ENCODE measurements around the gene SPON1.
"Not testable (repeated sequence)": the region's sequence is repeated elsewhere in the genome, so short reads cannot be mapped to it uniquely, and the experiment has no call there.

The SPON1 gene

DNA sequence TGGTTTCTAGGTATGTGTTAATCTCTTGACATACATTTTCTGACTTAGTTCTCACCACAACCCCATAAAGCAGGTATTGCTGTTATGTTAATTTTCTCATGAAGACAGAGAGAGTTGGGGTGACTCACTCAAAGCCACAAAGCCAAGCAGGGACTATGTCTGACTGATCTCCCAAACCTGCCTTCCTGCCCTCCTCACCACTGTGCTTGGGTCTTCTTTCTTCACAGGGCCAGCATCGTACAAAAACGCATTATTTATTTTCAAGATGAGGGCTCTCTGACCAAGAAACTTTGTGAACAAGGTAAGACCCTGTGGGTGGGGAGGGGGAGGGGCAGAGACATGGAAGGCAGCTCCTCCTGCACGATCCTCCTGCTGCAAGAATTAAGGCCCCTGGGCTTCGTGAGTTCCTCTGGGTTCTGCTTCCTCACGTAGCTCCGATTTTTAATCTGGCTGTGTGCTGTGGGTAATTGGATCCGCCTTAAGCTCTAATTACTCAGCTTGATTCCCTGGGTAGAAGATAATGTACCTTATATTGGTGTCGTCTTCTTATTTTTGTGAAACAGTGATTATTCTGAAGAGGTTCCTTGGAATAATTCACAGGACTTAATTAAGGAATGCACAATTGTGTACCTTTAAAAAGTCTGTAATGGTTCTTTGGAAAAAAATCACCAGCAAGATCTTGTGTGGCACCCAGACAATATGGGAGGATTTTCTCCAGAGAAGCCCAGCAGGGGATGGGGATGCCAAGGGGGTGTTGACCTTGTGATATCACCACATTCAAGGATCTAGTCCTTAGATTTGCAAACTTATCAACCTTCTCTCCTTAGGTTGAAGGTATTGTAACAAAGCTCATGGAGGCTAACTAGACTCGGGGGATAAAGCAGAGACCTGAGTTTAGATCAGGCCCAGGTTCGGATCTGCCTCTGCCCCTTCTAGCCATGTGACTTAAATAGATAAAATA, 112.9 kb downstream of the SPON1 start:
- no peak for DNase-seq

DNA sequence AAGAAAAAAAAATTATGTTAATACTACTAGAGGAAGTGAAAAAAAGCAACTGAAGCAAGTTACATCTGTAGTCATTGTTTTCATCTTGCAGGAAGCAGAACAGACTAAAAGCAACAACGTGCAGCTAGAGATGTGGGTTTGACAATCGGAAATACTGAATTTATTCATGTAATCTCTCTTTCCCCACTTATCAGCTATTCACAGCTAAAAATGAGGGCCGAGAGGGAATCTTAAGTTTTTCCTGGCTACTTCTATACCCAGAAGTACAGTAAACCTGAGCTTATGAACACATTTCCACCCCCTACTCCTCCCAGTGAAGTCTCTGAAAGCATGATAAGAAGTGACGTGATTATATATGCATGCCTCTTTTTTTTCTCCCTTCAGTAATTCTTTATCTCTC, 116.5 kb downstream of the SPON1 start:
- no peak for DNase-seq

DNA sequence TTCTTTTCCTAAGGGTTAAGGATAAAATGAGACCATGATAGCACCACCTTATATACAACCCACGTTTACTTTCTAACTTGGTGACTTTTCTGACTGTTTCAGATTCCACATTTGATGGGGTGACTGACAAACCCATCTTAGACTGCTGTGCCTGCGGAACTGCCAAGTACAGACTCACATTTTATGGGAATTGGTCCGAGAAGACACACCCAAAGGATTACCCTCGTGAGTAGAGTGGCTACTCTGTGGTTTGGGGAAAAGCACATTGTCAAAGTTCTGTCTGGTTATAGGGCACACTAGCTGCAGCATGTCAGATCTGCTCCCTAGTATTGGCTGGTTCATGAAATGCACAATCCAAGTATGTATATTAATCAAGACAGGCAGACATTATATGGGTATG, 117.3 kb downstream of the SPON1 start:
- DNase-seq: no peak

DNA sequence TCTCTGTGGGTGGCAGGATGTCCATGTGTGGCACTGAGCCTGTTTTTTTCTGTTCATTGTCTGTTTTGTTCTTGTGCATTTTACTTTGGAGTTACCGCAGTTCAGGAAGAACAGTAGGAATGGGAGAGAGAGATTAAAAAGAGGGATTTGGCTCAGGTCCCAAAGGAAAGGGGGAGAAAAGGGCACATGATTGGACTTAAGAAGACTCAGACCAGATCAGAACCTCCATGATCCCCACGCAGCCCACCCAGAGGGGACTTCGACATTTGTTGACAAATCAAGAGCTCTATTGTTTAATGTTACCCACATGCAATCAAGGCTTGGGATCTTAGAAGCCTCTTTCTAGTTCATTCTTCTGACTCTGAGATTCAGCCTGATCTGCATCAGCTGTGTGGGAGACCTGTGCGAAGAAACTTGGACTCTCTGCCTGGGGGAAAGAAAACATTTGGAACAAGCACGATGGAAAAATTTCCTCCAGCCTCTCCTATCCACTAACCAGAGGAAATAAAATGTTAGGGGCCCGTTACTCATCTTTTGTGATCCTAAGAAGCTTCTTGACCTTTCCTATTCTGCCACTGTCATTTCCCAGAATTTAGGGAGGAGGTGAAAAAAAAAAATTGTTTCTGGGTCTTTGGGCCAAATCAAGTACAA, 119.2 kb downstream of the SPON1 start:
- no peak for DNase-seq

DNA sequence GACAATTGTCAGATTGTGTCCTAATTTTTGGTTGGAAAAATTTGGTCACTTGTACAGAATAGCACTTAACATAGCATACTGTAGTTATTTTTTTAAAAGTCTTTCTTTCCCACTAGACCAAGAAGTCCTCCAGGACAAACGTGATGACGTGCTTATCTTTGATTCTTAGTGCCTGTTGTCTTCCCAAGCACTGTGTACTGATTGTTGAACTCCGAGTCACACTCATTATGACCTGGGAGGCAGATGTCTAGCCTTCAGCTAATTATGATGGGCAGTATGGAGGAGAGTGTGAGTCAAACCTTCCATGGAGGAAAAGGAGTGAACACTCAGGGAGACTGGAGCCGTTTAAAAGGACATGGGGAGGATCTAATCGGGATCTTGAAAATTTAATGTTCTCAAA, 119.8 kb downstream of the SPON1 start:
- DNase-seq: no peak

DNA sequence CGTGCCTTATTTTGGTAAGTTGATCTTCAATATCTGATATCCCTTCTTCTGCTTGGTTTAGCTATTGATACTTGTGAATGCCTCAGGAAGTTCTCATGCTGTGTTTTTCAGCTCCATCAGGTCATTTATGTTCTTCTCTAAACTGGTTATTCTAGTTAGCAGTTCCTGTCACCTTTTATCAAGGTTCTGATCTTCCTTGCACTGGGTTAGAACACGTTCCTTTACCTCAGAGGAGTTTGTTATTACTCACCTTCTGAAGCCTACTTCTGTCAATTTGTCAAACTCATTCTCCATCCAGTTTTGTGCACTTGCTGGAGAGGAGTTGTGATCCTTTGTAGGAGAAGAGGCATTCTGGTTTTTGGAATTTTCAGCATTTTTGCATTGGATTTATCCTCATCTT, 126.3 kb downstream of the SPON1 start:
- DNase-seq: not testable (repeated sequence)

DNA sequence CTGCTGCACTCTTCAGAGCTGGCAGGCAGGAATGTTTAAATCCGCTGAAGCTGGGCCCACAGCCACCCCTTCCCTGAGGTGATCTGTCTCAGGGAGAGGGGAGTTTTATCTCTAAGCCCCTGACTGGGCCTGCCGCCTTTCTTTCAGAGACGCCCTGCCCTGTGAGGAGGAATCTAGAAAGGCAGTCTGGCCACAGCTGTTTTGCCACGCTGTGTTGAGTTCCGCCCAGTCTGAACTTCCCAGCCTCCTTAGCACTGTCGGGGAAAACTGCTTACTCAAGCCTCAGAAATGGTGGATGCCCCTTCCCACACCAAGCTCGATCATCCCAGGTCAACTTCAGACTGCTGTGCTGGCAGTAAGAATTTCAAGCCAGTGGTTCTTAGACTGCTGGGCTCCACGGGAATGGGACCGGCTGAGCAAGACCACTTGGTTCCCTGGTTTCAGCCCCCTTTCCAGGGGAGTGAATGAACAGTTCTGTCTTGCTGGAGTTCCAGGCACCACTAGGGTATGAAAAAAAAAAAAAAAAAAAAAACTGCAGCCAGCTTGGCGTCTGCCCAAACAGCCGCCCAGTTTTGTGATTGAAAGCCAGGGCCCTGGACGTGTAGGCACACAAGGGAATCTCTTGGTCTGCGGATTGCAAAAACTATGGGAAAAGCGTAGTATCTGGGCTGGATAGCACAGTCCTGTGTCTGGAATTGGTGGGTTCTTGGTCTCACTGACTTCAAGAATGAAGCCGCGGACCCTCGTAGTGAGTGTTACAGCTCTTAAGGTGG, 127.4 kb downstream of the SPON1 start:
- DNase-seq: peak in 2 of 56 donors; percentile 8 to 17

DNA sequence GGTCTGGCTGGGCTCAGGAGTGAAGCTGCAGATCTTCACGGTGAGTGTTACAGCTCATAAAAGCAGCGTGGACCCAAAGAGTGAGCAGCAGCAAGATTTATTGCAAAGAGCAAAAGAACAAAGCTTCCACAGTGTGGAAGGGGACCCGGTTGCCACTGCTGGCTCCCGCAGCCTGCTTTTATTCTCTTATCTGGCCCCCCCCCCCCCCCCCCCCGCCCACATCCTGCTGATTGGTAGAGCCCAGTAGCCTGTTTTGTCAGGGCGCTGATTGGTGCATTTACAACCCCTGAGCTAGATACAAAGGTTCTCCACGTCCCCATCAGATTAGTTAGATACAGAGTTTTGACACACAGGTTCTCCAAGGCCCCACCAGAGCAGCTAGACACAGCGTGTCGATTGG, 128.1 kb downstream of the SPON1 start:
- not testable (repeated sequence) for DNase-seq

DNA sequence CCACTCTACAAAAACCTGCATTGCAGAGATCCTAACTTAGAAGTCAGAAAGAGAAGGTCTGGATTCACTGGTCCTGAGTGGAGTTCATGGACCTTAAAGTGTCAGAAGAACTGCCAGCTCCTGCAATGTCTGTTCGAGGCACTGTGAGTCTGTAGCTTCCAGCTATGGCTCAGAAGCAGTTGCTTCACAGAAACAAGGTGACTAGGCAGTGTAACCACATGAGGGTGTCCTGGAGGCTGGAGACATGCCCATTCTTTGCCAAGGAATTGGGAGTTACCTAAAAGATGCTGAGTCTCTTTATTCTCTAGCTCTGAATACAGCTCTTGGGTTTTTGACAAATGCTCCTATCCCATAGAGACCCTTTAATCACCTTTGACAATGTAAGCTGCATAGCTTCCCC, 130.5 kb downstream of the SPON1 start:
- no peak for DNase-seq

DNA sequence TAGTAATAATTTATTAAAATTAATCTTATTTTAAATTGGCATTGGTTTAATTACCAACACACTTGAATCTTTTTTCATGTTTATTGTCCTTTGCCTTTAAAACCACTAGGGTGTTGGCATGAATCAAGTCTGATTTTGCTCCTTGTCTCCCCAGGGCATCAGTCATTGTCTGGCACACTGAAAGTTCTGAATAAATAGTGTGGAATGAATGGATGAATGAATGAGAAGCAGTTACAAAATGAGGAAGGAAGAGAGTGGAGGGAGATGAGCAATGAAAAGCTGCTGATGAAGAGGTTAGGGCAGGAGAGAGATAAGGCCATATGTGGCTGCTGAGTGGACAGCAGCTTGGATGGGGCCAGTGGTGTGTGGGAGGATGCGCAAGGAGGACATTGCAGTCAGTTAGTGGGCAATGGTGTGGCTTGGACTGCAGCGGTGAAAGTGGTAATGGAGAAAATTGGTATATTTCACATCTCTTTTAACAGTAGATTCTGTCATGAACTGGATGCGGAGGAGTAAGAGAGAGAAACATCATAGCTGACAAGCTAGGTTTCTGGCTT, 132.0 kb downstream of the SPON1 start:
- DNase-seq: no peak

DNA sequence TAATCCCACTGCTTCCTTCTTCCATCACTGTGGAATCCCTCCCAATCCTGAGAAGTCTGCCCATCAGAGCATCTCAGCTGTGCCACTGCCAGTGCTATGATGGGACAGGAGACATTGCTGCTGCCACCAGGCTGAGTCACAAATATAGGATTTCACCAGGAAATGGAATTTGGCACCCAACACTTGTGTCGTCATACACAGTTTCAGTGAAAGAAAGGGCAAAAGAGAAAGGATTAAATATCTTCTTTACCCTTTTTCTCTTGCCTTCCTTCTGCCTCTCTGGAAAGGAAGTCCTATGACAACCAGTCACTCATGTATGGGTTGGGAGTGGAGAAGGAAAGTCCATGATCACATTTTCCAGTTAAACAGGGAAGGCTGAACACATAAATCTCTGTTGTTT, 133.4 kb downstream of the SPON1 start:
- no peak for DNase-seq

DNA sequence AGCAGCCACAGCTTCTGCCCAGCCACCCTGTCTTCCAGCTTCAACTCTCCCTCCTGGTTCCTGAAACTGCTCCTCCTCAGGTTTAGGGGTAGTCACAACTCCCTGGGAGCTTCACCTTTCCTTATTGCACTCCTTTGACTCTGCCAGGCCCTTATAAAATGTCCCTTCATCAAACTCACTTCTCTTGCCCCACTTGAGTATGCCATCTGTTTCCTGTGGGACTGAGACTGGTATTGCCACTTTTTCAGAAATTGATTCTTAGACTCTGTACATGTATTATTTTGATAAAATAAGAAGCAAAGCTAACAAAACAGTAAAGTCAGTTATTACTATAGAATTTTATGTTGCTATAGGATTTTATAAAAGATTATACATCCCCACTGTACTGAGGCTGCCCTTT, 134.1 kb downstream of the SPON1 start:
- DNase-seq: no peak

DNA sequence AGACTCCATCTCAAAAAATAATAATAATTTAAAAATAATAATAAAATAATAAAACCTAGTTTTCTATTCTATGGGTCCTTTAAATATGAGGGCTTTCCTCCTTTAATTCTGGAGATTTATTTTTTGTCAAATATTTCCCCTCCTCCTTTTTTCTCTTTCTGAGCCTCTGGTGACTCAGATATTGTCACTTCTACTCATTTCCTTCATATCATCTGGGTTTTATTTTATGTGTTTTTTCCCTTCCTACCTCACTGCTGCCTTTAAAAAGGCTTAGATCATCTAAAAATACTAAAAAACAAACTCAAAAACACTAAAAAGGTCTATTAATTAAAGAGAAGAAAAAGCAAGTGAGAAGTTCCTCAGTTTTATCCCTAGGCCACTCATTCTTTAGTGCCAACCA, 138.9 kb downstream of the SPON1 start:
- no peak for DNase-seq

DNA sequence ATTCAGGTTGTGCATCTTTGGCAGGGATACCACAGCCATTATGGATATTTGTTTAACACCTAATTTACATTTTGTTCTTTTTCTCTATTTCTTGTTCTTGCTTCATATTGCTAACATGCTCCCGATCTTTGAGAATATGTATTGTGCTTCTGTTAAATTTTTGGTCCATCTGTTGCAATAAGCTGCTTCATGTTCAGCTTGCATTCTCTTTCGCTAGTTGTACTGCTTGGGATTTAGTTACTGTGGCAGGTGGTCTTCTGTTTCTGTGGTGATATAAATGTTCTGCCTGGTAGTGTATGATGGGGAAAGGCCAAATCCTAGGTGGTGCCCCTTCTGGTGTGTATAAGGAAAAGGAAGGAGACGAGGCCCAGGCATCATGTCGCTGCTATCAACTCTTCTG, 140.2 kb downstream of the SPON1 start:
- no peak for DNase-seq

DNA sequence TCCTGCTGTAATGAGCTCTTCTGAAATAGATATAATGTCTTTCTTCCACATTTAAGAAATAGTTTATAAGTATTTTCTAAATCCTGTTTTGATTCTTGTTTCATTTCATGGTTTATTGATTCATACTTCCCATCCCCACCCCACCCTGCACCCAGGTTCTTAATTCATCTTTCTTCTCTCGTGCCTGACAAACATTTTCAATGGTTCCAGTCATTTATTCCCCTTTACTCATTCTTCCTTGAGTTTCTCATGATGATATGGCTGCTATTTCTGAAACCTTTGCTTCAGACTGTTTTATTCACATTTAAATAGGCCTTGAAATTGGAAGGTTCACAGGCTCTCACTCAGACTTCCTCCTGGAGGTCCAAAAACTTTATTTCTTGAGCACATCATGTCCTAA, 142.9 kb downstream of the SPON1 start:
- DNase-seq: no peak

DNA sequence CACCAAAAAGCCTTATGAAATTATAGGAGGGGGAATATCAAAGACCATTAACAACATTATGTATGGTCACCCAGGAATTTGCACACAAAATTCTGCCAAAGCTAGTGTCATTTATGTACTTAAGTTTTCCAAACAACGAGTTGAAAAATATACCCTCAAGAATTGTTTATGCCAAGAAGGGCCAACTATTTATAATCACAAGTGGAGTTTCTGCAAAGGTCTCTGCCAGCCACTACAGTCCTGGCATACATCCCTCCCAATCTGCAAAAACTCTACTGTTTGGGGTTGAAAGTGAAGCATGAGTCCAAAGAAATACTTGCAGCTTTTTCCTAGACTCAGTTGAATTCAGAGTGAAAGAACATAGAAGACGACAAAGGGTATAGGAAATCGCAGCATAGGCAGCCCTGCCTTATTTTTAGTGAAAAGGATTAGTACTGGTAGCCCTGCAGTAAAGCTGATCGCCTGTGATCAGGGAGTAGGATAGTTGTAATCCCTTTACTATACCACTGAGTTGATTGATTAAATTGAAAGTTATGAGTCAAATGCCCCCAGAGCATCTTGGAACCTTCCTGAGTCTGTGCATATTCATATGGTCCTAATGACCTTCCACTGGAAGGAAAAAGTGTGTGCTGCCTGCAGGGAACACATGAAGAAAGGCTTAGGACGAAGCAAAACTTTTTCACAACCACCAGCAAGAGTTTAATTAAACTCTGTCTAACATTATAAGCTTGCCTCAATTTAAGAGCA, 144.0 kb downstream of the SPON1 start:
- DNase-seq: no peak

DNA sequence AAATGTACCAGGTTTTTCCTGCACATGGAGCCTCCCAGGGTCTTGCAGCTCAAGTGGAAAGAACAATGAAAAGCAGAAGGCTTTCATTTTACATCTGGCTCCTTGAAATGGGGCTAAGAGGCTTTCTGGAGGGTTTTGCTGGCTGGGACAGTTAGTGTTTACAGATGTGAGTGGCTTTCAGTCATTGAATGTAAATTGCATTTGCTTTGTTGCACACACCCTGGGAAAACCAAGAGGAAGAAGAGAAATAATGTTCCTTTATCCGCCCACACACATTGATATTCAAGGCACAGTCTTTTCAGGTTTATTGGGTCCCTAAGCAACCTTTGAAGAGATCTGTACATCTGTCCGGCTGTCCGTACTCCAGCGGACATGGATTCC, 144.5 kb downstream of the SPON1 start:
- no peak for DNase-seq

DNA sequence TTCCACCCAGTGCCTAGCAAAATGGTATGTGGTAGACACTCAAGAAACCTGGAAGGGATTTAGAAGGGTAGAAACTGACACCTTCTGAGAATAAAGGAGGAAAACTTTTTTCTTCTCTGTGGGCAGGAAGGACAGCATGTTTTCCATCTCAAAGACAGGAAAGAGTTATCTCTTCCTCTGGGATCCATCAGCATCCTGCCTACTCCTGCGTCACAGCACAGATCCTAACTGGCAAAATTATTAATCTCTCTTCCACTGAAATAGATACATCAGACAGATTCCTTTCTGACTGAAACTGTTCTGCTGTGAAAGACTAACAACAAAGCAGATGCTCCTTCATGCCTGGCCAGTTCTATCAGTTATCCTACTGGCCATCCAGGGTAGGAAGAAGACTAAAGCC, 147.2 kb downstream of the SPON1 start:
- DNase-seq: no peak

DNA sequence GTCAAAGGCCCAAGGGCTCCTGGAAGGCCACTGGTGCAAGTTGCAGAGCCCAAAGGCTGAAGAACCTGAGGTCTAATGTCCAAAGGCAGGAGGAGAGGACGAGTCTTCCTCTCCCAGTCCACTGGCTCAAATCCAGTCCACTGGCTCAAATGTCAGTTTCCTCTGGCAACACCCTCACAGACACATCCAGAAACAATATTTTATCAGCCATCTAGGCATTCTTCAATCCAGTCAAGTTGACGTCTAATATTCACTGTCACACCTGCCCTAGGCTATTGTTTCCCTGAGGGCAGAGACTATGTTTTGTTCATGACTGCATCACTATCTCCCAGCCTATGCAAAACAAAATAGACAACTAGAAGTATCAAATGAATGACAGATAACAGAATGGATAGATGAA, 148.1 kb downstream of the SPON1 start:
- no peak for DNase-seq

DNA sequence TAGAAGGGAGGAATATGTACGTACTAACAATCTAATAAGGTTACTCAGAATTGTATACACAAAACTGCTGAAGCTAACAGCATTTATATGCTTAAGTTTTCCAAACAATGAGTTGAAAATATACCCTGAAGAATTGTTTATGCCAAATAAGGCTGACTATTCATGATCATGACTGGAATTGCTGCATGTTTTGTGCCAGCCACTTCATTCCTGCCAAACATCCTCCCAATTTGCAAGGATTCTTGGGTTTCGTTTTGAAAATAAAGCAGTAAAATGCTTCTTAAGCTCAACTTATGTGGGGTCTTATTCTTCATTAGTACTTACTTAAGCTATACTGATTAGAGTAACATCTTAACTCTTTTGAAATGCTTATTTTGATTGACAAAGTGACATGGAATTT, 149.0 kb downstream of the SPON1 start:
- DNase-seq: no peak

DNA sequence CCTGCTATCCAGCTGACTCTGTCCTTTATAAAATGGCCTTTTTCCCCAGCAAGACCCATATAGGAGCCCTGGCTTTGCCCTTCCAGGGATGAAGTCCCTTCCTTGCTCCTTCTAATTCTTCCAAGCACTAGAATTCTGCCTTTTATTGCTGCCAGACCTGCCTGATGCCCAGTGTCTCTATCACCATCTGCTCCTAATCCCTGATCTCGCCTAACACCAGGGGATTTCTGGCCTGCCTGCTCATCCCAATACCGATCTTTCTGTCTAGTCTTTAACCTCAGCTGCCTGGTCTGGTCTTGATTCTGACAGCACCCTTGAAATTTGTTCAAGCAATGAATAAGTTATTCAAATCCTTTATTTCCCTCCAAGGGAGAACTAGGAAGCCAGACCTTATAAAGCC, 150.2 kb downstream of the SPON1 start:
- DNase-seq: no peak
